CD4-positive, alpha-beta T cell (primary cell): ENCODE measurements around the gene AAMP. TPM values are rescaled to one million over a fixed set of nuclear protein-coding genes. Genes with fewer than 3 reads are reported as not detected.
A peak's percentile ranks its signal among the peaks of the same experiment; 100 is the strongest.

Experiments used
- ATAC-seq: fragments of 200-7000 bp; cut with Tn5 transposase; one replicate; pipeline ENCODE4 v1.10.0; 2022; ENCODE audit warnings: mild to moderate bottlenecking; ENCODE audit not compliant: poor library complexity
- CTCF ChIA-PET: fragments of 350-600 bp; sonication (Branson Sonifier 250); formaldehyde crosslinking; loops from one replicate; lab custom pipeline; 2021; ENCODE audit warnings: antibody characterized with exemption, inconsistent platforms; lab: Charles Lee
- POLR2A ChIA-PET: fragments of 350-600 bp; sonication (Branson Sonifier 250); formaldehyde crosslinking; loops from one replicate; lab custom pipeline; 2021; ENCODE audit warnings: antibody characterized with exemption, inconsistent platforms; lab: Charles Lee
- DNase-seq, 14 experiments: peaks; one replicate each; pipeline ENCODE4 v3.0.0-alpha.2; 2013 to 2020; ENCODE audit warnings: mixed read lengths in 2 of 14
- H3K27ac ChIP-seq, 2 donors: one replicate each; pipeline versions ENCODE4 v1.5.1 to v1.7.0; 2013; ENCODE audit warnings: low read length in 2 of 2, low read depth in 1 of 2, mild to moderate bottlenecking in 1 of 2
- H3K27me3 ChIP-seq, 2 experiments: 1 replicate in 1 of 2; 2 replicates in 1 of 2; pipeline versions ENCODE4 v1.6.1 to v1.7.0; 2013; ENCODE audit warnings: low read length in 2 of 2, control low read depth in 1 of 2, mild to moderate bottlenecking in 1 of 2, moderate library complexity in 1 of 2; ENCODE audit not compliant: insufficient read depth in 2 of 2, control insufficient read depth in 1 of 2
- H3K36me3 ChIP-seq: one replicate; pipeline ENCODE4 v1.6.1; 2013; ENCODE audit warnings: low read length, control low read depth; ENCODE audit not compliant: insufficient read depth
- H3K4me1 ChIP-seq: one replicate; pipeline ENCODE4 v1.6.1; 2013; ENCODE audit warnings: low read length, control low read depth; ENCODE audit not compliant: insufficient read depth
- H3K4me3 ChIP-seq: one replicate; pipeline ENCODE4 v1.5.1; 2013; ENCODE audit warnings: mild to moderate bottlenecking, low read length, moderate library complexity
- H3K9me3 ChIP-seq, 2 experiments: 1 replicate in 1 of 2; 2 replicates in 1 of 2; pipeline versions ENCODE4 v1.6.1 to v1.7.0; 2013; ENCODE audit warnings: low read length in 2 of 2, mild to moderate bottlenecking in 2 of 2, control low read depth in 1 of 2, moderate library complexity in 1 of 2; ENCODE audit not compliant: control insufficient read depth in 1 of 2, insufficient read depth in 1 of 2
- H3K27ac Mint-ChIP-seq: one replicate; pipeline ENCODE4 v1.8.0; 2020; ENCODE audit warnings: mixed read lengths
- H3K27me3 Mint-ChIP-seq: one replicate; pipeline ENCODE4 v1.8.0; 2021; ENCODE audit warnings: mixed read lengths
- H3K36me3 Mint-ChIP-seq: one replicate; pipeline ENCODE4 v1.8.0; 2021; ENCODE audit warnings: low read depth, mixed read lengths
- H3K4me1 Mint-ChIP-seq: one replicate; pipeline ENCODE4 v1.8.0; 2021; ENCODE audit warnings: low read depth, mixed read lengths
- H3K4me3 Mint-ChIP-seq: one replicate; pipeline ENCODE4 v1.8.0; 2020; ENCODE audit warnings: mild to moderate bottlenecking, mixed read lengths
- H3K9me3 Mint-ChIP-seq: one replicate; pipeline ENCODE4 v1.8.0; 2020; ENCODE audit warnings: mixed read lengths
- intact Hi-C, 2 experiments: fragments of 100-400 bp; cut with DNase I in 1 of 2; cut with micrococcal nuclease in 1 of 2; formaldehyde crosslinking; loops; one replicate each; pipeline versions ENCODE4 v1.15.1 to v1.9.0; 2023 to 2025; cut with DNase I, micrococcal nuclease
- polyA plus RNA-seq, 2 donors: library from polyadenylated mRNA; unstranded; fragments of 120-200 nt; gene quantifications; one replicate each; pipeline ENCODE4 v1.2.1, GENCODE V29; 2013
- total RNA-seq, 174 experiments: library from RNA in 2 of 174; stranded (reverse) in 2 of 174; gene quantifications; one replicate each; pipeline ENCODE4 v1.2.3 and lab custom pipeline; 2021 to 2026
- TF ChIP-seq, protein P1 (sequence below): fragments of 200-600 bp; IDR thresholded peaks from one replicate; pipeline ENCODE4 v1.8.0; 2022; ENCODE audit warnings: antibody characterized with exemption, mild to moderate bottlenecking

AAMP gene, protein sequence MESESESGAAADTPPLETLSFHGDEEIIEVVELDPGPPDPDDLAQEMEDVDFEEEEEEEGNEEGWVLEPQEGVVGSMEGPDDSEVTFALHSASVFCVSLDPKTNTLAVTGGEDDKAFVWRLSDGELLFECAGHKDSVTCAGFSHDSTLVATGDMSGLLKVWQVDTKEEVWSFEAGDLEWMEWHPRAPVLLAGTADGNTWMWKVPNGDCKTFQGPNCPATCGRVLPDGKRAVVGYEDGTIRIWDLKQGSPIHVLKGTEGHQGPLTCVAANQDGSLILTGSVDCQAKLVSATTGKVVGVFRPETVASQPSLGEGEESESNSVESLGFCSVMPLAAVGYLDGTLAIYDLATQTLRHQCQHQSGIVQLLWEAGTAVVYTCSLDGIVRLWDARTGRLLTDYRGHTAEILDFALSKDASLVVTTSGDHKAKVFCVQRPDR
- total RNA-seq: 10 to 100 TPM; 40.2 to 42.5 TPM
- 64.1 TPM for polyA plus RNA-seq (2013, experiment 1 of 2)
- 53.9 TPM for polyA plus RNA-seq (2013, experiment 2 of 2)
- 45.3 to 171 (median 79.7) reads per million in 172 experiments for total RNA-seq (lab: John Stamatoyannopoulos, UW)

DNA sequence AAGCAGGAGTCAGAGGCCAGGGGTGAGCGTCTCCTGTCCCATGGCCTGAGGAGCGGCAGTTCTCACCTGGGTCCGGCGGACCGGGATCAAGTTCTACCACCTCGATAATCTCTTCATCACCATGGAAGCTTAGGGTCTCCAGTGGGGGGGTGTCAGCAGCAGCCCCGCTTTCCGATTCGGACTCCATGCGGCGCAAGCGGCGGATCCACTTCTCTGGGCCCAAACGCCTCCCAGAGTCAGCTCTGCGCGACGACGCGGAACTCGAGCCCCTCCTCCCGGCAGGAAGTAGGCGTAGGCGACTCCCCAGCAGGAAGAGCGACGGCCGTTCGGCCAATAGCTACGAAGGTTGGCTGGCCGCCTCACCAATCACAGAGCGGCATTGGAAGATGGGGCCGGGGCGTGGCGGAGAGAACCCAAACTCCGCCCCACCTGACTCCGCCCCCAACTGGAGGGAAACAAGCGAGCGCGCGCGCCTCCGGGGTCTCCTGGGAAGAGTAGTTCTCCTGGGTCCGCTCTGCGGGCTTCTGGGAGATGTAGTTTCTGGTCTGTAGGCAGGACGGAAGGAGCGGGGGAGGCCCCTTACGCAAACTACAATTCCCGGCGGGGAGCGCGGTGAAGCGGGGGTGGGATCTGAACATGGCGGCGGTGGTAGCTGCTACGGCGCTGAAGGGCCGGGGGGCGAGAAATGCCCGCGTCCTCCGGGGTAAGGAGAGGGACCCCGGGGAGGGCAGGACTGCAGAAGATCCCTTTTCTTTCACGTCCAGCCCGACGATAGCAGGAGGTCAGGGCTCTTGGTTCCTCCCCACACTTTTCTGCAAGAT is at the start of gene AAMP, which contains the start of gene PNKD:
Gene AAMP (minus strand): TSS at position 238 of the 821 bp plus-strand sequence. CDS start 51 bp downstream, at position 187.
Gene PNKD (plus strand): TSS at position 620 of the 821 bp plus-strand sequence. CDS start 17 bp downstream, at position 637.
- POLR2A ChIA-PET: interaction anchor here (0.8 to 8.0 kb wide), 26 partner anchors 9 to 1118 kb away, joined by 3 to 221 read pairs (median 6); partner anchors contain the start of genes ARPC2, BCS1L, CATIP and CTDSP1
- H3K9me3 Mint-ChIP-seq: no peaks in the 10 kb centered on the region
- H3K4me1 Mint-ChIP-seq: peaks cover 54% of the 10 kb centered on the region

GRCh38 chr2:218318241-218318640 is 48.3 kb upstream of the AAMP start:
- Histone ChIP-seq H3K36me3 (no peaks in the 10 kb centered on the region), H3K27ac (no peak overlapping the region), H3K27me3 (no peaks in the 10 kb centered on the region), H3K4me1 (peaks cover 54% of the 10 kb centered on the region), H3K4me3 (no peak overlapping the region), H3K9me3 (no peaks in the 10 kb centered on the region)
- Mint-ChIP-seq H3K27ac (peak overlapping the region; percentile 97), H3K4me3 (no peak overlapping the region), H3K4me1 (peaks cover 61% of the 10 kb centered on the region), H3K27me3 (no peaks in the 10 kb centered on the region), H3K9me3 (no peaks in the 10 kb centered on the region), H3K36me3 (peaks cover 4% of the 10 kb centered on the region)
- intact Hi-C loops: no loop called here
- ChIA-PET POLR2A (interaction anchor here (0.9 to 3.1 kb wide), 3 partner anchors 27 to 48 kb away, joined by 3 to 16 read pairs (median 4); partner anchors contain the start of genes AAMP and PNKD), CTCF (no interaction called here)
- DNase-seq: no peak
- TF ChIP-seq, protein P1, sequence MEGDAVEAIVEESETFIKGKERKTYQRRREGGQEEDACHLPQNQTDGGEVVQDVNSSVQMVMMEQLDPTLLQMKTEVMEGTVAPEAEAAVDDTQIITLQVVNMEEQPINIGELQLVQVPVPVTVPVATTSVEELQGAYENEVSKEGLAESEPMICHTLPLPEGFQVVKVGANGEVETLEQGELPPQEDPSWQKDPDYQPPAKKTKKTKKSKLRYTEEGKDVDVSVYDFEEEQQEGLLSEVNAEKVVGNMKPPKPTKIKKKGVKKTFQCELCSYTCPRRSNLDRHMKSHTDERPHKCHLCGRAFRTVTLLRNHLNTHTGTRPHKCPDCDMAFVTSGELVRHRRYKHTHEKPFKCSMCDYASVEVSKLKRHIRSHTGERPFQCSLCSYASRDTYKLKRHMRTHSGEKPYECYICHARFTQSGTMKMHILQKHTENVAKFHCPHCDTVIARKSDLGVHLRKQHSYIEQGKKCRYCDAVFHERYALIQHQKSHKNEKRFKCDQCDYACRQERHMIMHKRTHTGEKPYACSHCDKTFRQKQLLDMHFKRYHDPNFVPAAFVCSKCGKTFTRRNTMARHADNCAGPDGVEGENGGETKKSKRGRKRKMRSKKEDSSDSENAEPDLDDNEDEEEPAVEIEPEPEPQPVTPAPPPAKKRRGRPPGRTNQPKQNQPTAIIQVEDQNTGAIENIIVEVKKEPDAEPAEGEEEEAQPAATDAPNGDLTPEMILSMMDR: no peak
- no peak for ATAC-seq

More for the DNA sequence above, at the start of gene AAMP, which contains the start of gene PNKD:
- no peaks in the 10 kb centered on the region for H3K27me3 ChIP-seq
- peak within 1 kb of the TSS; percentile 93 for H3K4me3 ChIP-seq
- no peaks in the 10 kb centered on the region for H3K27me3 Mint-ChIP-seq
- intact Hi-C loops: loop anchor here (1.0 to 5.0 kb wide), 5 partner anchors 53 to 387 kb away; partner anchors contain the start of genes ARPC2 (in 2 of the 2), CNOT9 (in 2 of the 2), USP37 (in 2 of the 2) and BCS1L (in 1 of the 2)
- peaks cover 65% of the 10 kb centered on the region for H3K4me1 ChIP-seq
- ATAC-seq (peak; percentile 90), DNase-seq (peak; percentile 100)
- H3K4me3 Mint-ChIP-seq: peak within 1 kb of the TSS; percentile 88
- peaks cover 48% of the 10 kb centered on the region for H3K36me3 ChIP-seq
- no peaks in the 10 kb centered on the region for H3K9me3 ChIP-seq
- H3K36me3 Mint-ChIP-seq: peaks cover 60% of the 10 kb centered on the region
- CTCF ChIA-PET: interaction anchor here (0.7 to 6.5 kb wide), 16 partner anchors 11 to 441 kb away, joined by 3 to 68 read pairs (median 4); partner anchors contain the start of genes CATIP, TMBIM1, TTLL4 and USP37
- peak within 1 kb of the TSS; percentile 78 for H3K27ac Mint-ChIP-seq
- TF ChIP-seq, protein P1: peak; percentile 22
- H3K27ac ChIP-seq: peak within 1 kb of the TSS; percentile 69 to 80
